Stimulated activated CD8-positive, alpha-beta memory T cell treated with anti-CD3 and anti-CD28 coated beads, Interleukin-15, amount 100 ng/mL, for 1 hour (primary cell): ENCODE results near the gene FOLH1.
"Not testable (repeated sequence)": the region's sequence is repeated elsewhere in the genome, so short reads cannot be mapped to it uniquely, and the experiment has no call there.

Experiments
- DNase-seq: peaks from one replicate; pipeline ENCODE4 v3.0.0-alpha.2; 2020; ENCODE audit warnings: low read depth

The FOLH1 gene

GRCh38 chr11:49177936-49178335, 30.5 kb downstream of the FOLH1 start:
- not testable (repeated sequence) for DNase-seq

DNA sequence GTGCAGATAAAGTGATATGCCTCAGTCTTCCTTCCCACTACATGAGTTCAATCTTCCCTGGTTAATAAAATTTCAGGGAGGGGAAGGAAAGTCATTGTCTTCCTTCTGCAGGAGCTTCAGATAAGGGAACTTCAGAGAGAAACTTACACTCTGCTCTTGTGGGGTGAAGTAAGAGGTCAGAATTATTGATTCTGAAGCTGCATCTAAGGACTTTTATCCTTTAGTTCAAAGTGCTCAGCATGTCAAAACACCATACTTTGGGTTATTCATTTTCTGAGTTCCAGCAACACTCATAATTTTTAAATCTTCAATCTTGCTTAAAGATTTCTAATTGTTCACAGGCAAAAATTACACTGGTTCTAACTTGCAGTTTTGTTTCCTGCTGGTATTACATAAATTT, 33.0 kb downstream of the FOLH1 start:
- DNase-seq = not testable (repeated sequence)

DNA sequence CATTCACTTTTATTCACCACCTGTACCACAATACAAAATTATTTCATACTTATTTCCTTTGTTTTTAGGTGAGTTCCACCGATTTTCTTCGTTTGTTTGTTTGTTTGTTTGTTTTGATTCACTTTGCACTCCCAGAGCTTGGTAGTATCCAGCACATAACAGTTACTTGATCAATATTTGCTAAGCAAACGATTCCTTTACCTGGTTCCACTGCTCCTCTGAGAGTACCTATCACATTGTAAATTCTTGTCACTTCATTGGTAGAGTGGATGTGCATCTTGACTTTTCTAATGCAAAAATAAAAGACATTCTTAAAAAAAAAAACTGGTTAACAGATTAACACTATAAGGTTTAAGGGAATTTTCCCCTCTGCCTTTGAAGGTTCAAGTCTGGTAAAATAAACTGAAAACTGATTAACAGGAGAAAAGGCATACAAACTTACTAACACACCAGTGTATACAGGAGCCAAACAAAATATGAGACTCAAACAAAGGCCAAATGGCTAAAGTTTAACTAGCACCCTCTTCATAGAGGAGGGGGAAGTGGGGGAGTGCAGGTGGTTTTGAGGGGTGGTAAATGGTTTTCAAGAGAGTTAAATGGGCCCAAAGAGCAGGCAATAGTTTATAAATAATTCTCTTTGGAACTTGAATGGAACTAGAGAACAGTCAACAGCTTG, 33.6 kb downstream of the FOLH1 start:
- not testable (repeated sequence) for DNase-seq

DNA sequence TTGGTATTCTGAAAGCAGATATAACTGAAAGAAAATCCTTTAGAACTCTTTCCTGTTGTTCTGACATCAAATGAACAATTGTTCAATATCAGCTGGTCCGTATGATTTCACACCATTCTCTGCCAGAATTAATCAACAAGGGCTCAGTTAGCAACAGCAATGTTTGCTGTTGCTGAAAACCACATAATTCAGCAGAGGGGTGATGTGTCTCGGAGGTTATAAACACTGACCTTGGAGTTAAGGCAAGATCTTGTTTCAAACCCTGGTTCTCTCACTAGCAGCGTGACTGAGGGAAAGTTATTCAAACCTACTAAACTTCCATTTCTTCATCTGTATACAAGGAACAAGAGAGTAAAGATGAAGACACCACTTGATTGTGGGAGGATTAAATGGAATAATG, 36.8 kb downstream of the FOLH1 start:
- DNase-seq = not testable (repeated sequence)

DNA sequence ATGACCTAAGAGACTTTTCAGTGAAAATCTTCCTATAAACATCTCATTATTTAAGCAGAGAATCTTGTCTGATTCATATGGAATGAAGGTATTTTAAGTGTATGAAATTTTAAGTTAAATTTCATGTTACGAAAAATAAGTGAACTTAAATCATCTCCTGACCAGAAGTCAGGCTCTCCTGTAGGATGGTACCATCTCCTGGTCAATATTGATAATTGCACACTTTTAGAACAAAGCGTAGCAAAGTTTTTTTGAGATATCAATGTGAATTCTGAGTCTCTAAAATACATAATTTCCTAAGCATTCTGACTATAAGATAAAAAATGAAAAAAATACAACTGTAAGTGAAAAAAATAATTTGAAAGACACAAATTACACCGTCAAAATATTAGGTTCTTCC, 38.8 kb downstream of the FOLH1 start:
- not testable (repeated sequence) for DNase-seq

DNA sequence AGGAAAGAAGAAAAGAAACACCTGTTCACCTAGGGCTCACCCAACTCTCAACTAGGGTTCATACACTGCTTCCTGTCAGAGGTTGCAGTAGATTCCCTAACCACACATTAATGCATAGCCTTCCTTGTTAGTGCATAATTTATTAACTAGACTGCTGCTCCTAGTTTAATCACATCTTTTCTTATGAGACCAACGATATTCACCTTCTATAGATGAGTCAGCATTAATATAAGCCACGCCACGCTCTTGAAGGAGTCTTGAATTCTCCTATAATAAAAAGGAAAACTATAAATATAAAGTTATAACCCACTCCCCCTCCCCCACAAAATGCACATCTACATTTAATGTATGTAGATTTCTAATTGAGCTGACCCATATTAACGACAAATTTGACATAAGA, 39.4 kb downstream of the FOLH1 start:
- not testable (repeated sequence) for DNase-seq

DNA sequence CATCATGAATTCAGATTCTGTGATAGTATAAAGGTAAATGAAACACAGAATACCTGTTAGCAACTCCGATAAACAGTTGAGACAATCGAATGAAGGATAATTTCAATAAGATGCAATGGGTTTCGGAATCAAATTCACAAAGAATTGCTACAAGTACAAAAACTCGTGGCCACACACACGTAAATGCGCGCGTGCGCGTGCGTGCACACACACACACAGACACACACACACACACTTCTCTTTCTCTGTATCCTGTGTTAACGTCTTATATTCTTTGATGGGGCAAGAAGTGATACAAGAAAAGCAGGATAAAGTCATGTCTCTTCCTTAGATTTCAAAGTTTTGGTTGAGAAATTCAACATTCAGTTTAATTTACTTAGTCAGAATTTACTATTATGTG, 57.2 kb downstream of the FOLH1 start:
- no peak for DNase-seq

- not testable (repeated sequence) for DNase-seq
These were observed 106.0 kb downstream of the FOLH1 start for GRCh38 chr11:49102356-49102755.
